ENCODE results near the gene CES4A. TPM values are rescaled to one million over a fixed set of nuclear protein-coding genes. Genes with fewer than 3 reads are reported as not detected.
A peak's percentile ranks its signal among the peaks of the same experiment; 100 is the strongest.

Gene CES4A
- total and polyA plus RNA-seq, 2 of the 13 experiments (the other 11 are each of a cell fraction or from before 2014, with no cell fraction given) = 0.09 to 0.17 TPM

DNA sequence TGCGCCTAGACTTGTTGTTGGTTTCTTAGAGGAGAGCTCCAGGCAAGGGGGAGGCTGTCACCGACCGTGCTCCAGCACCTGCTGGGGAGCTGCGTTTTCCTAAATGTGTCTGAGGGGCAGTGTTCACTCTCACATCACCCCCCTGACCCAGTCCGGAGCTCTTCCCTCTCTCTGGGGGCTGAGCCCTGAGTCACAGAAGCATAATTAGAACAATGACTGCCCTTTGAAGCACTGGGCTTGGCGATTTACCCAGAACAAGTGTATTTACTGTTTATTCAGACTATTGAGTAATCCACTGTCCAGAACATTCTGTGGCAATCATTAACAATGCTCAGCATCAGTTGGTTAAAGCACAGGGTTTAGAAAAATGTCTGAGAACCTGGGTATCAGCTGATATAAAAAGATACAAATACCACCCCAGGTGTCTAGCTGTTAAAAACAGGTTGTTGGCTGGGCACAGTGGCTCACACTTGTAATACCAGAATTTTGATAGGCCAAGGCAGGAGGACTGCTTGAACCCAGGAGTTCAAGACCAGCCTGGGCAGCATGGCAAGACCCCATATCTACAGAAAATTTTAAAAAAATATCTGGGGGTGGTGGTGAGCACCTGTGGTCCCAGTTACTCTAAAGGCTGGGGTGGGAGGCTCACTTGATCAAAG, 8.1 kb downstream of the CES4A start (continued):
- TF ChIP-seq MED8 (CRISPR knock-in tag; IDR thresholded peaks at IDR 0.05; ENCODE audit: insufficient replicate concordance) = no peak
- TF ChIP-seq CENPT (CRISPR knock-in tag; IDR thresholded peaks at IDR 0.05; ENCODE audit: low read depth) = no peak
- TF ChIP-seq, protein P1, sequence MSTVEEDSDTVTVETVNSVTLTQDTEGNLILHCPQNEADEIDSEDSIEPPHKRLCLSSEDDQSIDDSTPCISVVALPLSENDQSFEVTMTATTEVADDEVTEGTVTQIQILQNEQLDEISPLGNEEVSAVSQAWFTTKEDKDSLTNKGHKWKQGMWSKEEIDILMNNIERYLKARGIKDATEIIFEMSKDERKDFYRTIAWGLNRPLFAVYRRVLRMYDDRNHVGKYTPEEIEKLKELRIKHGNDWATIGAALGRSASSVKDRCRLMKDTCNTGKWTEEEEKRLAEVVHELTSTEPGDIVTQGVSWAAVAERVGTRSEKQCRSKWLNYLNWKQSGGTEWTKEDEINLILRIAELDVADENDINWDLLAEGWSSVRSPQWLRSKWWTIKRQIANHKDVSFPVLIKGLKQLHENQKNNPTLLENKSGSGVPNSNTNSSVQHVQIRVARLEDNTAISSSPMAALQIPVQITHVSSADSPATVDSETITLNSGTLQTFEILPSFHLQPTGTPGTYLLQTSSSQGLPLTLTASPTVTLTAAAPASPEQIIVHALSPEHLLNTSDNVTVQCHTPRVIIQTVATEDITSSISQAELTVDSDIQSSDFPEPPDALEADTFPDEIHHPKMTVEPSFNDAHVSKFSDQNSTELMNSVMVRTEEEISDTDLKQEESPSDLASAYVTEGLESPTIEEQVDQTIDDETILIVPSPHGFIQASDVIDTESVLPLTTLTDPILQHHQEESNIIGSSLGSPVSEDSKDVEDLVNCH (CRISPR knock-in tag; IDR thresholded peaks at IDR 0.05) = no peak
- TF ChIP-seq, protein P2, sequence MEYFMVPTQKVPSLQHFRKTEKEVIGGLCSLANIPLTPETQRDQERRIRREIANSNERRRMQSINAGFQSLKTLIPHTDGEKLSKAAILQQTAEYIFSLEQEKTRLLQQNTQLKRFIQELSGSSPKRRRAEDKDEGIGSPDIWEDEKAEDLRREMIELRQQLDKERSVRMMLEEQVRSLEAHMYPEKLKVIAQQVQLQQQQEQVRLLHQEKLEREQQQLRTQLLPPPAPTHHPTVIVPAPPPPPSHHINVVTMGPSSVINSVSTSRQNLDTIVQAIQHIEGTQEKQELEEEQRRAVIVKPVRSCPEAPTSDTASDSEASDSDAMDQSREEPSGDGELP (IDR thresholded peaks at IDR 0.05; ENCODE audit: borderline replicate concordance, low read depth) = peak; percentile 56
- TF ChIP-seq ZNF552 (CRISPR knock-in tag; IDR thresholded peaks at IDR 0.05; ENCODE audit: borderline replicate concordance) = no peak
- TF ChIP-seq, protein P3, sequence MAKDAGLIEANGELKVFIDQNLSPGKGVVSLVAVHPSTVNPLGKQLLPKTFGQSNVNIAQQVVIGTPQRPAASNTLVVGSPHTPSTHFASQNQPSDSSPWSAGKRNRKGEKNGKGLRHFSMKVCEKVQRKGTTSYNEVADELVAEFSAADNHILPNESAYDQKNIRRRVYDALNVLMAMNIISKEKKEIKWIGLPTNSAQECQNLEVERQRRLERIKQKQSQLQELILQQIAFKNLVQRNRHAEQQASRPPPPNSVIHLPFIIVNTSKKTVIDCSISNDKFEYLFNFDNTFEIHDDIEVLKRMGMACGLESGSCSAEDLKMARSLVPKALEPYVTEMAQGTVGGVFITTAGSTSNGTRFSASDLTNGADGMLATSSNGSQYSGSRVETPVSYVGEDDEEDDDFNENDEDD (CRISPR knock-in tag; IDR thresholded peaks at IDR 0.05; ENCODE audit: borderline replicate concordance) = 0 out of 2 replicates have a peak, but pooled peaks have one; percentile 22
- peak; percentile 50; the same call in 1 of the 2 replicates for TF ChIP-seq HOXD1 (CRISPR knock-in tag; IDR thresholded peaks at IDR 0.05)
- no peak for TF ChIP-seq ATF7 (IDR thresholded peaks at IDR 0.05)
- TF ChIP-seq ATF7 (CRISPR knock-in tag; IDR thresholded peaks at IDR 0.05) = no peak
- no peak for TF ChIP-seq TGIF2 (CRISPR knock-in tag; IDR thresholded peaks at IDR 0.05)
- peak; percentile 55 for TF ChIP-seq SKI (IDR thresholded peaks at IDR 0.05; ENCODE audit: partially characterized antibody)
- TF ChIP-seq RAD21 (CRISPR knock-in tag; IDR thresholded peaks at IDR 0.05) = no peak
- TF ChIP-seq, protein P4, sequence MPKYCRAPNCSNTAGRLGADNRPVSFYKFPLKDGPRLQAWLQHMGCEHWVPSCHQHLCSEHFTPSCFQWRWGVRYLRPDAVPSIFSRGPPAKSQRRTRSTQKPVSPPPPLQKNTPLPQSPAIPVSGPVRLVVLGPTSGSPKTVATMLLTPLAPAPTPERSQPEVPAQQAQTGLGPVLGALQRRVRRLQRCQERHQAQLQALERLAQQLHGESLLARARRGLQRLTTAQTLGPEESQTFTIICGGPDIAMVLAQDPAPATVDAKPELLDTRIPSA (CRISPR knock-in tag; IDR thresholded peaks at IDR 0.05; ENCODE audit: borderline replicate concordance) = no peak
- TF ChIP-seq SOX13 (IDR thresholded peaks at IDR 0.05) = no peak
- TF ChIP-seq SOX13 (CRISPR knock-in tag; conservative IDR thresholded peaks at IDR 0.05 in 1 of 2, IDR thresholded peaks at IDR 0.05 in 1 of 2) = peak in 1 of 2 experiments; percentile 97; a peak in 2 of 4 replicates
- TF ChIP-seq, protein P5, sequence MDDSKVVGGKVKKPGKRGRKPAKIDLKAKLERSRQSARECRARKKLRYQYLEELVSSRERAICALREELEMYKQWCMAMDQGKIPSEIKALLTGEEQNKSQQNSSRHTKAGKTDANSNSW (CRISPR knock-in tag; IDR thresholded peaks at IDR 0.05; ENCODE audit: borderline replicate concordance) = no peak
- TF ChIP-seq FOXA3 (CRISPR knock-in tag; IDR thresholded peaks at IDR 0.05) = peak; percentile 93
- no peak for TF ChIP-seq MTF1 (CRISPR knock-in tag; IDR thresholded peaks at IDR 0.05)
- TF ChIP-seq, protein P6, sequence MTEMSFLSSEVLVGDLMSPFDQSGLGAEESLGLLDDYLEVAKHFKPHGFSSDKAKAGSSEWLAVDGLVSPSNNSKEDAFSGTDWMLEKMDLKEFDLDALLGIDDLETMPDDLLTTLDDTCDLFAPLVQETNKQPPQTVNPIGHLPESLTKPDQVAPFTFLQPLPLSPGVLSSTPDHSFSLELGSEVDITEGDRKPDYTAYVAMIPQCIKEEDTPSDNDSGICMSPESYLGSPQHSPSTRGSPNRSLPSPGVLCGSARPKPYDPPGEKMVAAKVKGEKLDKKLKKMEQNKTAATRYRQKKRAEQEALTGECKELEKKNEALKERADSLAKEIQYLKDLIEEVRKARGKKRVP (CRISPR knock-in tag; IDR thresholded peaks at IDR 0.05) = no peak
- TF ChIP-seq ZNF564 (CRISPR knock-in tag; IDR thresholded peaks at IDR 0.05) = no peak
